OCI-M2 (cell line): ENCODE results near the gene ACTN4.

Experiments
- DNase-seq: peaks from one replicate; lab custom pipeline; 2025; ENCODE audit not compliant: unreplicated experiment; lab: John Stamatoyannopoulos, UW

ACTN4 gene

GRCh38 chr19:38660724-38661123 lies 13.3 kb downstream of the ACTN4 start:
- DNase-seq, result no peak

DNA sequence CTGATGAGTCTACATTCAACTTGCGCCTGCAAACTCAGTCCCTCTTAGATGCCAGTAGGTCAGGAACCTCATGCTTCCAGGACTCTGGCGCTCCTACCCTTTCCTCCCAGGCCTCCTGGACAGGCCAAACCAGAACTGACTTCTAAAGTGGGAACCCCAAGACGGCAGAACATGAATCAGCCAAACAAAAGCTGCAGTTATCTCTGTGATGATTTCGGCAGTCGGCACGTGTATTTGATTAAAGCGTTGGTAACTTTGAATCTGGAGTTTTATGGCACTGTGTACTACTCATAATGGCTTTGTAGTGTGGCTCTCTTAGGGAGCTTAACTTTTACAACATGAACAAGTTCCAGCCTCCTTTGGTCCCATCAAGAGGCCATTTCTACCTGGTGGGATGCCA lies 13.7 kb downstream of the ACTN4 start:
- DNase-seq, result no peak

- DNase-seq, result no peak
Measured at GRCh38 chr19:38661996-38662395, 14.5 kb downstream of the ACTN4 start.

DNA sequence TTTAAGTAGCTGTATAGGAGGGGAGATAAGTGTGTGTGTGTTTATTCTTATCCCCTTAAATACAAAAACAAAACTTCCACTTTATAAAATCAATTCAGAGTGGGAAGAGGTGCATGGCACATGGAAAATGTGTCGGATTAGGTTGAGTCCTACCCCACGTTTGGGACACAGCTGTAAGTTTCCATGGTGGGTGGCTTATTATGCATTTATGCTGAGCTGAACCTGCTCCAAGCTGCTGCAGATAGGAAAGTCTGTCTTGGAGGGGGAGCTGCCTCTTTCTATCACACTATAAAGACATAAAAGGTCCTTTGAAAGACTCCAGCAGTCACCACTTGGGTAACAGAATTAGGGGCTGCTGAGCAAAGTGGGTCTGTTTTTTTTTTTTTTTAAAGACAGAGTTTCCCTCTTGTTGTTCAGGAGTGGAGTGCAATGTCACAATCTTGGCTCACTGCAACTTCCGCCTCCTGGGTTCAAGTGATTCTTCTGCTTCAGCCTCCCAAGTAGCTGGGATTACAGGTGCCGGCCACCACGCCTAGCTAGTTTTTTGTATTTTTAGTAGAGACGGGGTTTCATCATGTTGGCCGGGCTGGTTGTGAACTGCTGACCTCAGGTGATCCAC lies 15.2 kb downstream of the ACTN4 start:
- no peak for DNase-seq

DNA sequence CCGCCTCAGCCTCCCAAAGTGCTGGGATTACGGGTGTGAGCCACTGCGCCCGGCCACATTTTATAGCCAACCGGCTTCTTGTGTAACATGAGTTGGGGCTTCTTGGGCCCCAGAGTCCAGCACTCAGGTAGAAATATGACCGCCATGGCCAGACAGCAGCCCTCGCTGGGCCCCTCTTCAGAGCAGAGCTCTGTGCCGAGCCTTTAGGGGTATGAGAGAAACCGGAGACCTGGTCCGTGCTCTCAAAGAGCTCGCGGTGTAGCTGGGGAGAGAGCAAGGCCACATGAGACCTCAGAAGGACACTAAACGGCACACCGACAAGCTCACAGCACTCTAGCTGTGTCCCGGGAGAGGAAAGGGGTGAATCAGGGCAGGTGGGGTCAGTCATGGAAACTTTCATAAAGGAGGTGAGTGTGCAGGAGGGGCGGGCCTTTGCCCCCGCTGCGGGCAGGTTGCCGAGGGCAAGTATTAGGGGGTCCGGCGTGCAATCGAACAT lies 15.8 kb downstream of the ACTN4 start:
- no peak for DNase-seq

DNA sequence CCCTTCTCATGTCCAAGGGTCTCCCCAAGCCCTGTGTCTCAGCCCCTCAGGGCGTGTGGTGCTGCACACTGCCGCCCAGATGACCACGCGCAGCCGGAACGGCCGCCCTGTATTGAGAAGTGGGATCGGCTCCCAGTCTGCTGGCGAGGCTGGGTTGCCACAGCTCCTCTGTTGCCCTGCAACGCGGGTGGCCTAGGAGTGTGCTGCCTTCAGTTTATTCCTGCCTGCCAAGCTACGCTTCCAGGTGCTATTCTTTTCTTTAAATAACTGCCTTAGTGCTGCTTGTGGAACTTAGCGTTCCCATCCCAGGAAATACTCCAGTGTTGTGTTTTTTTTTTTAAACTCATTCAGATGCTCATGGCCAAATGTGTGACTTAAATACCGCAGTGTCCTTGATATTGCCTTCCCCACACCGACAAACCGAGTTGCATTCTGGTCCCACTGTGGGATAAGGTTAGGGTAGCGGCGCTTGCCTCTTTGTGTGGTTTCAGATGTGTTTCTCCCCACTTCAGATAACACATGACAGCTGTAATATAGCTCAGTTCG lies 16.6 kb downstream of the ACTN4 start:
- DNase-seq, result no peak

GRCh38 chr19:38664503-38665211 lies 17.2 kb downstream of the ACTN4 start:
- peak; percentile 86 for DNase-seq

- no peak for DNase-seq
Measured at GRCh38 chr19:38665219-38665931, 17.9 kb downstream of the ACTN4 start.

- DNase-seq, result no peak
Measured at GRCh38 chr19:38665950-38666662, 18.7 kb downstream of the ACTN4 start.

DNA sequence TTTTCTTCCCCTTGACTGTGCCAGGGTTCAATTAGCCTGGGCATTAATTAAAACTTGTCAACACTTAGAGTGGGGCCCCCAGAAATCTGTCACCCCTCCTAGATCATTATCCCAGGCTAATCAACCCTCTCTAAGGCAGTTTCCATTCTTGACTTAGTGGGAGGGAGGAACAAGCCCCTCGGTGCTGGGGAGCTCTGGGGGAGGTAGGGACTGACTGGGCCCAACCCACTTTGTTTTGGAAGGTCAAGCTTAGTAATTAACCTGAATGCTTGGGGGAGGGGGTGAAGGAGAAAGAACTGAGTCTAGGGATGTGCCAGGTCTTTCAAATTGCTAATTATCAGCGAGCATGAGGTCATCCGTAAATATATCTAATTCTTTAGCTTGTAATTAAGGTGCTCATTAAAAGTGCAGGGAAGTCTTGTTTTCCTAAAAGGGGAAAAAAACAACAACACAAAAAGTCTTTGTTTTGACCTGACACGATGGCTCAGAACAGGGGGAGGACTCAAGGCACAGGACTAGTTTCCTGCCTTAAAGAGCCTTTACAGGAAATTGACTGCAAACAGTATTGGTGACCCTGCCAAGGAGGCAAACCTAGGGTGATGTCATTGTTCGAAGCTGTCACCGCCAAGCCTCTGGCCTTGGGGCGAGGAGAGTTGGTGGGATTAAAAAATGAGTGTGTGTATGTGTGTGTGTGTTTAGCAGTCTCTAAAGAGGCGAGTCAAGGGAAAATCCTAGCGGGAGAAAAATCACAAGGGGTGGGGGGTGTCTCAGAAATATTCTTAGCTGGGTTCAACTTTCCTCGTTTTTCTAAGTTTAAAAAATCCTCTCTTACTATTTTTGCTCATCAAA lies 19.4 kb downstream of the ACTN4 start:
- no peak for DNase-seq

- DNase-seq, result no peak
Measured at GRCh38 chr19:38667661-38668171, 20.3 kb downstream of the ACTN4 start.

DNA sequence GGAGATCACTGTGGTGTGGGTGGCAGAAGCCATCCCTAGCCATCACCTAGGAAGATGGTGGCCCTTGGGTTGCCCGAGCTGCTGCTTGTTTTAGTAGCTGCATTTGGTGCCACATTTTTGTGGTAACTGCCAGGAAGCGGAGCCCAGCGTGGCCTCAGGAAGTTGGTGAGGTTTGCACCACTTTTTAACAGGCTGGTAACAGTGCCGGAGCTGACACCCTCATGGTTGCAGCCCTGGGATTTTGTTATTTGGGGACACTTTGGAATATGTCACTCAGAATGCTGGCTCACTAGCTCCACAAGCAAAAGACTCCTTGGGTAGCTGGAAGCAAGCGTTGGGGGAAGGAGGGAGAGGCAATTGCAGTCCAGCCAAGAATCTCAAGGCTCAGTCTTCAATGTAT lies 22.1 kb downstream of the ACTN4 start:
- DNase-seq, result no peak

- no peak for DNase-seq
Measured at GRCh38 chr19:38670921-38671398, 23.5 kb downstream of the ACTN4 start.

DNA sequence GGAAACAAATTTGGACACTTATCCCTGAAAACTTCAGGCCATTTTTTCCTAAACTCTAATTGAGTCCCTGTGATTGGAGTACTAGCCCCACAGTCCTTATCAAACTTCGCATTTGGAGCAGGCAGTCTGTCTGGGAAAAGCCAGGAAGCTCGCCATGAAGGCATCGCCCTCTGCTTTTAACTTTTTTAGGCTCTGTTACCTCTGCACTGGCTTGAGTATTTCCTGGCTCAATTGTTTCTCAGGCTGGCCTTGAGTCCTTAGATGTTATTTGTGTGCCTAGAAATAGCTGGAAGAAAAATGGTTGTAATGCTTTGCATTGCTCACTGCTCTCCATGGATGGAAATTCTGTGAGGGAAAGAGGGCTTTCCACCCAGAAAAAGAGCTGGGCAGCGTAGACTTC lies 24.2 kb downstream of the ACTN4 start:
- no peak for DNase-seq

DNA sequence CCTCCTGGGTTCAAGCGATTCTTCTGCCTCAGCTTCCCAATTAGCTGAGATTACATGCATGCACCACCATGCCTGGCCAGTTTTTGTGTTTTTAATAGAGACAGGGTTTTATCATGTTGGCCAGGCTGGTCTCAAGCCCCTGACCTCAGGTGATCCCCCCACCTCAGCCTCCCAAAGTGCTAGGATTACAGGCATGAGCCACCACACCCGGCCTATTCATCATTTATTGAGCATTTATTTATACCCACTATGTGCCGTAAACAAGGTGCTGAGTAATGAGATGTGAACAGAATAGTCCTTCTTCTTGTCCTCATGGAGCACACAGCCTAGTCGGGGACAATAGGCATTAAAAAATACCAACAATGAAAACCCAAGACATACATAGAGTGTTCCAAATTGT lies 25.6 kb downstream of the ACTN4 start:
- no peak for DNase-seq

DNA sequence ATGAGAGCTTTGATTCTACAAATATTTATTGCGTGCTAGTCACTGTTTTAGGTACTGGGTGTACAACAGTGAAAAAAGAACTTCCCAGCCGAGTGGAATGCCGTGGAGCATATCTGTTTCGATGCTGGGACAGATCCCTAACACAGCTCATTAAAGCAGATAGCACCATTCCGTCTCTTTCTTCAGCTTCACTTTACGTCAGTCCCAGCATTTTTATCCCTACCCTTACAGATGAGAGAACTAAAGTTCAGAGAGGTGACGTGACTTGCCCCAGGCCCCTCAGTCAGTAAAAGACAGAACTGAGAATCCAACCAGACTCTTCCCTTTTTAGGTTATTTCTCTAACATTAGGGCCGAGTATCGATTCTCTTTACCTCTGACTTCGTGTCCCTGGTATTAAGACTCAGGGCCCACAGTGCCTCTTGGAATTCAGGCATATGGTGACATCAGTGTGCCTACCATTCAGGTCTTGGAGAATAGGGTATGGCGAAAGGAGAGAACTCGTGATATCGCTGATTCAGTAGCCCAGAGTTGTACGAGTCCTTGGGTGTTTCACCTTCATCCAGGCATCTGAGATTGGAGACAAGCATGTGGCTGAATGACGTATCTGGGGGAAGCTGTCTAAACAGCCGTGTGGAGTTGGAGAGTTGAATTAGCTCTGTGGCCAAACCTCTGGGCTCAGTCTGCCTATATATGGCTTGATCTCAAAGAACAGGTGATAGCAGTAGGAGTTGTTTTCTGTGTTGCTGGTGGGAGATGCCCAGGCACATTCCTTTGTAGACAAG lies 27.1 kb downstream of the ACTN4 start:
- no peak for DNase-seq

DNA sequence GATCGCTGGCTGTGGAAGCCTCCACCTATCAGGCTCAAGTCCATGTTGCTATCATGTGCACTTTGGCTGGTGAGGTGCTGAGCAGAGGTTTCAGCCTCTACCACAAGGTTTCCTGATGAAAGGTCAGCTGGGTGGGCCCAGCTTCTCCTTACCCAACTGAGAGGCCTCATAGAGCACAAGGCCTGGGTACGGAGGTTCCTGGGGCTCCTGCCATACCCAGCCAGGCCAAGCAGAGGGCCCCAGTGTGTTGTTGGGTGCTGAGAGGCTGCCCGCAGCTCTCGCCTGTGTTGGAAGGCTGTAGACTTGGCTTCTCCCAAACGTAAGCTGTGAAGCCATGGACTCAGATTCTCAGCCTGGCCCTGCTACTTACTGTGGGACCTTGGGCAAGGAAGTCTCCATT lies 28.2 kb downstream of the ACTN4 start:
- DNase-seq, result no peak

DNA sequence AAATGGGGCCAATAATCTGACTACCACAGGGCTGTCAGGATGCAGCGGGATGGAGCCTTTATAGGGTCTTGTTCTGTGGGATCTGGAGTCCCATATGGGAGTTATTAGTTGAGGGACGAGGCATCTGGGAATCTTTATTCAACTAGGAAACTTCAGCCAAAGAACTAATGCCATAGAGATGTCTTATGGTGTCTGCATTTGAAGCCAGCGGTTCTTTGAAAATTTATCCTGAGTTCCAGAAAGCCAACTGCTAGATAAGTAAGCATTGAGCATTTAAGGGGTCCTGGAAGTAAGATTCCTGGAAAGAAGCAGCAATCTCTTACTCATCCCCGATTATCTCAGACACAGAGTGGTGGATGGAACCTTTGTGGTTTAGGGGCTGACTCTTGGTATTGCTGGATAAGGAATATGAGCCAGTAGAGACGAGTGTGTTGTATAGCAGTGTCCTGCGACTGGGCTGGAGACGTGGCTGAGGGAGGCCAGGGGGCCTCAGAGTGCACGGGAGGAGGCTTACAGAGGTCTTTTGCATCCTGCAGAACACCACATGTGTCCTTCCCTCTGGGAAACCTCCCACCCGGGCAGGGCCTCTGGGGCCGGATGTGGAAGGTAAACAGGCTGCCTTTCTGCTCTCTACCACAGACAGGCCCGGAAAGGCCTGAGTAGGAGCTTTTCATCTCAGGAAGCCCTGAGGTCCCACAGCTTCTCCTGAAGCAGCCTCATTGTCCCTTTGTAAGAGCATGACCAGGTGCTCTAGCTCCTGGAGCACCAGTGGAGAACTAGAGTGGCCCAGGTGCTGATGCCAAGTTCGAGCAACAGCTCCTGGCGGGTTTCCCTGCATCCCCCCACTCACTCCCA lies 28.8 kb downstream of the ACTN4 start:
- peak; percentile 91 for DNase-seq
